HepG2 (cell line): ENCODE measurements around the gene GPER1. TPM values are rescaled to one million over a fixed set of nuclear protein-coding genes. Genes with fewer than 3 reads are reported as not detected.

ENCODE experiments used
- CHCHD3 ChIP-seq: sonication (generic); formaldehyde crosslinking; IDR thresholded peaks from 2 replicates; pipeline ENCODE4 v1.8.0; 2022; ENCODE audit warnings: mild to moderate bottlenecking, missing genetic modification reagents, moderate library complexity
- HMGXB3 ChIP-seq: sonication (generic); formaldehyde crosslinking; IDR thresholded peaks from 2 replicates; pipeline ENCODE4 v1.4.0; 2020; ENCODE audit warnings: missing genetic modification reagents, borderline replicate concordance
- KDM2A ChIP-seq: sonication (generic); formaldehyde crosslinking; IDR thresholded peaks from 2 replicates; pipeline ENCODE4 v1.4.0; 2020; ENCODE audit warnings: low read depth, missing genetic modification reagents, borderline replicate concordance
- MEF2D ChIP-seq: sonication (generic); formaldehyde crosslinking; IDR thresholded peaks from 2 replicates; pipeline ENCODE4 v1.5.1; 2020; ENCODE audit warnings: mild to moderate bottlenecking, missing genetic modification reagents
- NAIF1 ChIP-seq: sonication (generic); formaldehyde crosslinking; IDR thresholded peaks from 2 replicates; pipeline ENCODE4 v1.5.0; 2020; ENCODE audit warnings: mild to moderate bottlenecking, missing genetic modification reagents, borderline replicate concordance
- PHF5A ChIP-seq: IDR thresholded peaks from one replicate; pipeline ENCODE4 v1.6.1; 2018; ENCODE audit warnings: low read depth, missing genetic modification reagents; ENCODE audit not compliant: unreplicated experiment
- SETDB1 ChIP-seq: sonication (generic); formaldehyde crosslinking; IDR thresholded peaks from 2 replicates; pipeline ENCODE4 v1.5.1; 2020; ENCODE audit warnings: missing genetic modification reagents, mild to moderate bottlenecking, borderline replicate concordance
- THAP7 ChIP-seq: sonication (generic); formaldehyde crosslinking; IDR thresholded peaks from 2 replicates; pipeline ENCODE4 v1.8.1; 2023; ENCODE audit warnings: mild to moderate bottlenecking, missing genetic modification reagents
- ZFY ChIP-seq: sonication (generic); formaldehyde crosslinking; IDR thresholded peaks from 2 replicates; pipeline ENCODE4 v1.4.0; 2020; ENCODE audit warnings: missing genetic modification reagents
- ZNF207 ChIP-seq: fragments of 450-650 bp; IDR thresholded peaks from 2 replicates; pipeline ENCODE4 v1.6.1; 2016; ENCODE audit warnings: antibody characterized with exemption, borderline replicate concordance
- ZNF292 ChIP-seq: sonication (generic); formaldehyde crosslinking; IDR thresholded peaks from 2 replicates; pipeline ENCODE4 v1.8.1; 2022; ENCODE audit warnings: mild to moderate bottlenecking, low read depth, missing genetic modification reagents, borderline replicate concordance
- ZNF609 ChIP-seq: sonication (generic); formaldehyde crosslinking; IDR thresholded peaks from 2 replicates; pipeline ENCODE4 v1.4.0; 2020; ENCODE audit warnings: mild to moderate bottlenecking, missing genetic modification reagents, borderline replicate concordance
- polyA plus RNA-seq, 8 experiments: library from polyadenylated mRNA; depleted of rRNA in 3 of 8; stranded (reverse) in 7 of 8; unstranded in 1 of 8; fragments of >200 nt; fragmentation: Illumina TruSeq in 4 of 8; extraction: Trizol in 4 of 8; gene quantifications; 2 replicates each; pipeline versions ENCODE4 v1.2.1 to v1.2.3, GENCODE V29; 2011 to 2016; ENCODE audit warnings: low read depth in 4 of 8, missing spikeins in 1 of 8, mixed read lengths in 1 of 8; ENCODE audit not compliant: insufficient read depth in 1 of 8
- total RNA-seq, 5 experiments: library from RNA; depleted of rRNA; stranded (reverse); fragments of >200 nt; fragmentation: Illumina TruSeq; extraction: Trizol; gene quantifications; 2 replicates each; pipeline ENCODE4 v1.2.3, GENCODE V29; 2016; ENCODE audit warnings: low read depth in 1 of 5
- TF ChIP-seq, protein P1 (sequence below): sonication (generic); formaldehyde crosslinking; IDR thresholded peaks from 2 replicates; pipeline ENCODE4 v1.4.0; 2020; ENCODE audit warnings: missing genetic modification reagents, borderline replicate concordance

GPER1 gene
- total and polyA plus RNA-seq, 2 of the 13 experiments (the other 11 are each of a cell fraction or from before 2014, with no cell fraction given): 12.7 to 19.7 TPM

- no peak for TF ChIP-seq PHF5A
- TF ChIP-seq ZNF609 (CRISPR knock-in tag): no peak
- TF ChIP-seq ZNF292: no peak
- no peak for TF ChIP-seq CHCHD3
- no peak for TF ChIP-seq THAP7 (CRISPR knock-in tag)
- no peak for TF ChIP-seq SETDB1
- TF ChIP-seq ZNF207: no peak
- peak; percentile 64; the same call in 1 of the 2 replicates for TF ChIP-seq KDM2A (CRISPR knock-in tag)
- TF ChIP-seq HMGXB3 (CRISPR knock-in tag): no peak
- 0 out of 2 replicates have a peak, but pooled peaks have one; percentile 42 for TF ChIP-seq ZFY (CRISPR knock-in tag)
- TF ChIP-seq, protein P1, sequence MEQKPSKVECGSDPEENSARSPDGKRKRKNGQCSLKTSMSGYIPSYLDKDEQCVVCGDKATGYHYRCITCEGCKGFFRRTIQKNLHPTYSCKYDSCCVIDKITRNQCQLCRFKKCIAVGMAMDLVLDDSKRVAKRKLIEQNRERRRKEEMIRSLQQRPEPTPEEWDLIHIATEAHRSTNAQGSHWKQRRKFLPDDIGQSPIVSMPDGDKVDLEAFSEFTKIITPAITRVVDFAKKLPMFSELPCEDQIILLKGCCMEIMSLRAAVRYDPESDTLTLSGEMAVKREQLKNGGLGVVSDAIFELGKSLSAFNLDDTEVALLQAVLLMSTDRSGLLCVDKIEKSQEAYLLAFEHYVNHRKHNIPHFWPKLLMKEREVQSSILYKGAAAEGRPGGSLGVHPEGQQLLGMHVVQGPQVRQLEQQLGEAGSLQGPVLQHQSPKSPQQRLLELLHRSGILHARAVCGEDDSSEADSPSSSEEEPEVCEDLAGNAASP (CRISPR knock-in tag): 0 out of 2 replicates have a peak, but pooled peaks have one; percentile 35
- TF ChIP-seq MEF2D (CRISPR knock-in tag): no peak
- no peak for TF ChIP-seq NAIF1
These were observed 22.2 kb upstream of the GPER1 start (continued) for GRCh38 chr7:1065585-1066241.
